Germinal center (tissue), 1 donor: Measurements from ENCODE around the gene PFDN1.

Experiments
- DNase-seq: peaks from one replicate; pipeline ENCODE4 v3.0.0; 2012; ENCODE audit warnings: mixed read lengths, low spot score

The PFDN1 gene

GRCh38 chr5:140259500-140259899 is 43.4 kb downstream of the PFDN1 start:
- no peak for DNase-seq

GRCh38 chr5:140258873-140259272 is 44.0 kb downstream of the PFDN1 start:
- DNase-seq = no peak

- DNase-seq = no peak
Measured at GRCh38 chr5:140258016-140258415, 44.9 kb downstream of the PFDN1 start.

- DNase-seq = no peak
Measured at GRCh38 chr5:140256726-140257125, 46.2 kb downstream of the PFDN1 start.

- DNase-seq = no peak
Measured at GRCh38 chr5:140255460-140256157, 47.3 kb downstream of the PFDN1 start.

GRCh38 chr5:140253985-140254384 is 48.9 kb downstream of the PFDN1 start:
- DNase-seq = no peak

GRCh38 chr5:140252470-140253126 is 50.3 kb downstream of the PFDN1 start:
- DNase-seq = no peak

GRCh38 chr5:140251527-140251973 is 51.4 kb downstream of the PFDN1 start:
- DNase-seq = peak; percentile 23

GRCh38 chr5:140250386-140250785 is 52.5 kb downstream of the PFDN1 start:
- DNase-seq = no peak

GRCh38 chr5:140249536-140249935 is 53.4 kb downstream of the PFDN1 start:
- no peak for DNase-seq

GRCh38 chr5:140248414-140248813 is 54.5 kb downstream of the PFDN1 start:
- DNase-seq = no peak

- no peak for DNase-seq
Measured at GRCh38 chr5:140246378-140247122, 56.4 kb downstream of the PFDN1 start.

- no peak for DNase-seq
Measured at GRCh38 chr5:140245926-140246325, 57.0 kb downstream of the PFDN1 start.

GRCh38 chr5:140245341-140245740 is 57.6 kb downstream of the PFDN1 start:
- DNase-seq = no peak

GRCh38 chr5:140244525-140245025 is 58.3 kb downstream of the PFDN1 start:
- DNase-seq = peak; percentile 80

- no peak for DNase-seq
Measured at GRCh38 chr5:140243706-140244250, 59.1 kb downstream of the PFDN1 start.

GRCh38 chr5:140242890-140243585 is 59.9 kb downstream of the PFDN1 start:
- no peak for DNase-seq

GRCh38 chr5:140242099-140242498 is 60.8 kb downstream of the PFDN1 start:
- no peak for DNase-seq

- no peak for DNase-seq
Measured at GRCh38 chr5:140240987-140241706, 61.8 kb downstream of the PFDN1 start.

GRCh38 chr5:140239939-140240700 is 62.8 kb downstream of the PFDN1 start:
- DNase-seq = peak; percentile 74
